ENCODE data around the gene UNC5C. TPM values are rescaled to one million over a fixed set of nuclear protein-coding genes. Genes with fewer than 3 reads are reported as not detected.

Gene UNC5C
- total RNA-seq, 1 donor from 2014 or later = 2.1 TPM

GRCh38 chr4:95428291-95429070, 120.3 kb downstream of the UNC5C start:
- intact Hi-C loops (cut with DNase I) = no loop called here
- ATAC-seq (no peak), DNase-seq (ENCODE audit: missing footprints) (no peak)

DNA sequence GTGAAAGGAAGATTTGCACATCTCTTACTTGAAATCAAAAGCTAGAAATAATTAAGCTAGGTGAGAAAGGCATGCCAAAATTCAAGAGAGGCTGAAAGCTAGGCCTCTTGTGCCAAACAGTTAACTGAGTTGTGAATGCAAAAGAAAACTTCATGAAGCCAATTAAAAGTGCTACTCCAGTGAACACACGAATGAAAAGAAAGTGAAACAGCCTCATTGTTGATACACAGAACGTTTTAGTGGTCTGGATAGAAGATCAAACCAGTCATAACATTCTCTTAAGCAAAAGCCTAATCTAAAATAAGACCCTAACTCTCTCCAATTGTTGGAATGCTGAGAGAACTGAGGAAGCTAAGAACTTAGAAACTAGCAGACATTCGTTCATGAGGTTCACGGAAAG, 122.3 kb downstream of the UNC5C start:
- intact Hi-C loops (cut with DNase I) = no loop called here
- ATAC-seq = no peak
- DNase-seq (ENCODE audit: missing footprints) = no peak

GRCh38 chr4:95422436-95422835, 126.3 kb downstream of the UNC5C start:
- intact Hi-C loops (cut with DNase I) = no loop called here
- ATAC-seq (no peak), DNase-seq (ENCODE audit: missing footprints) (no peak)

DNA sequence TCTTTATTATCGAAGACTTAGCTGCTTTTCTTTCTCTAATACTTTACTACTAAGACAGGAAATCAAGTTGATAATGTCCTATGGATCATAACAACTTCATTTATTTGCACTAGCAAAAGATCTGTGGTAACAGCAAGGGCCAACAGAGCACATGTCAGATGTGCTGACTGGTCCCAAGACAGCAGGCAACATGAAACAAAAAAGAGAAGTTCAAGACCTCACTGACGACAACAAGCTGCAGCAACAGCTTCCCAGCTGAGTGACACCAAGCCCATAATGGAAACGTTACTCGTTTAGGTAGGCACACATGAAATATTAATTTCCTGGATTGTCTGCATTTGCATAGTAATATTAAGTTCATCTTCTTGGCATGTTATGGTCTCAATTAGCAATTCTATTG, 126.9 kb downstream of the UNC5C start:
- ATAC-seq (no peak), DNase-seq (ENCODE audit: missing footprints) (no peak)
- intact Hi-C loops (cut with DNase I) = no loop called here

- intact Hi-C loops (cut with DNase I) = no loop called here
- DNase-seq (ENCODE audit: missing footprints) = no peak
- no peak for ATAC-seq
Measured at GRCh38 chr4:95417531-95417930, 131.2 kb downstream of the UNC5C start.

DNA sequence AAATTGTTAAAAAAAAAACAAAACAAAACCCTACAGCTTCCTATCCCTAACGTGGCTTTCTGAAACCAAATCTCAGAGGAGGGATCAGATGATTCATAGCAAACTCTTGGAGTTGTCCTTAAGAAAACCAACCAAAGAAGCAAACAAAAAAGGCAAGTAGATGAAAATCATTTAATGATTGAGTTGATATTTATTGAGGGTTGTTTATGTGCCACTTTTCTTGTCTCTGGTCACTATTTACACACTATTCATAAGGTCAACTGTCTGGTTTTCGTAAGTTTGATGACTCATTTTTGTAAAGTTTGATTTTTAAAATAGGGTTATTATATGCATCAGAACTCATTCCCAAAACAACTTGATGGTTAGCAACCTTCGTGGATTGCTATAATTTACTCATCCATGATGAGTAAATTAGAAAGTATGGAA, 133.4 kb downstream of the UNC5C start:
- peak; percentile 26 for ATAC-seq
- DNase-seq (ENCODE audit: missing footprints) = no peak

GRCh38 chr4:95411371-95412088, 137.2 kb downstream of the UNC5C start:
- intact Hi-C loops (cut with DNase I) = no loop called here
- no peak for ATAC-seq
- DNase-seq (ENCODE audit: missing footprints) = no peak

More for the DNA sequence above, 133.4 kb downstream of the UNC5C start:
- intact Hi-C loops (cut with DNase I) = no loop called here

DNA sequence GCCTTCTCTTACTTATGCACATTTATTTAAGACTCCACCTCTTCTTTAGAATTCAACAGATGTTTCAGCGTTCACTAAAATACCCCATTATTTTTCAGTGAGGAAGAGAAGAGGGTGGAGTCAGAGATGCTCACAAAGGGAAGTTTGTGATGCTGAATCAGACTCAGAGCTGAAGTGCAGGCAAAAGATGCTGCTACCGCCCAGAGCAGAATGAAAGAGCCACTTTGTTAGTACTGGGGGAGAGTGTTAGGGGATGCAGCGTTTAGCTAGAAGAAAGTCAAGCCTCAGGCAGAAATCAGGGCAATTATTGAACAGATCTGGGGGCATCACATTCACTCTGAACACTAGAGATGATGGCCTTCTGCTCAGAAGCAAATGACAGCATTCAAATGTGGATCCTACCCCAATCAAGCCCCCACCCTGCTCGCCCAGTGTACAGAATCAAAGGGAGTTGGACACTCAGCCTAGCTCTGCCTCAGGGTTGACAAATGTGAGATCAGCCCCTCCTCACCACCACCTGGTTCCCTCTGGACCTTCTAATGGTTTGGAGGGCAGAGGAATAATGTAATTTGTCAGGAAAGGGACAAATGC, 138.3 kb downstream of the UNC5C start:
- ATAC-seq = peak; percentile 18
- DNase-seq (ENCODE audit: missing footprints) = no peak
- intact Hi-C loops (cut with DNase I) = no loop called here

GRCh38 chr4:95409750-95410149, 139.0 kb downstream of the UNC5C start:
- DNase-seq (ENCODE audit: missing footprints) (no peak), ATAC-seq (no peak)
- intact Hi-C loops (cut with DNase I) = no loop called here

DNA sequence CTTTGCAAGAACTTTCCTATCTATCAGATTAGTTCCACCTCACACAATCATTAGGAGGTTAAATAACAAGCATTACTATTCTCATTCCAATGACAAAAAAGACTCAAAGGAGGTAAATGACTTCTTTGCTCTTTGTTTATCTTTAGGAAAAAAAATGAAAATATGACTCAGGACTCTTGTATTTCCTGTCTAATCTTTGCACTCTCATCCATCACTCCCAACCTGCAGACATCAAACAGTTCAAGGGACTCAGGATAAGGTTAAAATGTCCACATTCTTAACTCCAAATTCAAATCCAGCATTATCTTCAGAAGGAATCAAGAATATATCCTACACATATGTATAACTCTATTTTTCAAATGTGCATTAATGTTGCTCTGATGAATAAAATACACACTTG, 139.6 kb downstream of the UNC5C start:
- ATAC-seq (no peak), DNase-seq (ENCODE audit: missing footprints) (no peak)
- intact Hi-C loops (cut with DNase I) = no loop called here

- DNase-seq (ENCODE audit: missing footprints) (no peak), ATAC-seq (no peak)
- intact Hi-C loops (cut with DNase I) = no loop called here
Measured at GRCh38 chr4:95402299-95402698, 146.5 kb downstream of the UNC5C start.

GRCh38 chr4:95398217-95398616, 150.6 kb downstream of the UNC5C start:
- ATAC-seq (no peak), DNase-seq (ENCODE audit: missing footprints) (no peak)
- intact Hi-C loops (cut with DNase I) = no loop called here

- intact Hi-C loops (cut with DNase I) = no loop called here
- no peak for DNase-seq (ENCODE audit: missing footprints)
- ATAC-seq = no peak
Measured at GRCh38 chr4:95394752-95395306, 153.9 kb downstream of the UNC5C start.

DNA sequence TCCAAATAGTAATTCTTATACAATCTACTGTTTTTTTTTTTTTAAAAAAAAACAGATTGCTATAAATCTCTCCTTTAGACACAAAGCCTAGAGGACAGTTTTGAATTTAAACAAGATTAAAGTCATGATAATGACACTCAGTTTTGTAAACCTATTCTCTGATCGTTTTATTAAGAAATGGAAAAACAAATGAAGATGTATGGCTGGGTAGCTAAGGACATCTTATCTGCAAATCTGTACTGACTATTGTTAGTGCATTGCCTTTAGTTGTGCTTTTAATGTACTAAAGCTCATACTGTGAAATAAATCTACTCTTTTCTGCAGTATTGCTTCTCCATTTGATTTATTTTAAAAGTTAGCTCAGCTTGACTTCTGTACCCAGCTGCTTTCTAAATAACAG, 155.0 kb downstream of the UNC5C start:
- DNase-seq (ENCODE audit: missing footprints) = no peak
- intact Hi-C loops (cut with DNase I) = no loop called here
- ATAC-seq = no peak

GRCh38 chr4:95388911-95389310, 159.9 kb downstream of the UNC5C start:
- ATAC-seq = no peak
- intact Hi-C loops (cut with DNase I) = no loop called here
- DNase-seq (ENCODE audit: missing footprints) = no peak

DNA sequence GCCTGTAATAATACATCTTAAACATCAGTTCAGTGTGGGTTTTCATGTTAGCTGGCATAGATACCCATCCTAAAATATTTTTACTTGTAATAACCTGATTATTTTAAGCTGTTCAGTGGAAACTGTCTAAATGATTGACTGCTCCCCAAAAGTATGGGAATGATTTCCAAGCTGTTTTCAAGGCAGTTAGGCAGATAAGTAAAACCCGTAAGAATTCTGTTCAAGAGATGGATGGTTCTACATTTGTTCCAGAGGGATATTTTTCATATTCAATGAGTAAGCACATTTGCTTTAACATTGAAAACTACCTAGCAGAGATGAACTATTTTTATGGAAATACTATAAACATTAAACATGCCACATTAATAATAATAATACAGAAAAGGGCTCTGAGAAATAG, 161.1 kb downstream of the UNC5C start:
- intact Hi-C loops (cut with DNase I) = no loop called here

DNA sequence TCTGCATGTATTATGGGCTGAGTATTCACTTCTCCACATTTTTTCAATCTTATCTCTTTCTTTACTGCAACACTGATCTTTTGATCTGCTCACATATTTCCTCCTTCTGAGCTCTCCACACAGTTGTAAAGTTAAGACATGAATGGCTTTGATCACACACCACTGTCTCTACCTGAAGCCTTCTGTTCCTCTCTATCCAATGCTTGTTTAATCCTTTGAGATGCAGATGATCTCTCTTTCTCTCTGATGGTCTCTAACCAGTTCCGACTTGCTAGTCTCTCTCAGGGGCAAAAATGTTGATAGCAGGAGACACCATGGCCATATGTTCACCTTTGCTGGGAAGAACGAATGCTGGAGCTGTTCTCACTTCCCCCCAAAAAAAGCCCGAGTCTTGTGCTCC, 162.4 kb downstream of the UNC5C start:
- DNase-seq (ENCODE audit: missing footprints) = no peak
- intact Hi-C loops (cut with DNase I) = no loop called here
- no peak for ATAC-seq

More for the DNA sequence above, 161.1 kb downstream of the UNC5C start:
- DNase-seq (ENCODE audit: missing footprints) = no peak
- no peak for ATAC-seq

- ATAC-seq (no peak), DNase-seq (ENCODE audit: missing footprints) (no peak)
- intact Hi-C loops (cut with DNase I) = no loop called here
Measured at GRCh38 chr4:95381843-95382580, 166.8 kb downstream of the UNC5C start.

- DNase-seq (ENCODE audit: missing footprints) (no peak), ATAC-seq (no peak)
- intact Hi-C loops (cut with DNase I) = no loop called here
Measured at GRCh38 chr4:95379633-95380032, 169.1 kb downstream of the UNC5C start.

Data from Right ventricle myocardium inferior (tissue), 1 donor.